GM12874 (cell line): ENCODE results near the gene VGLL4.

Experiments
- TF ChIP-seq, protein P1 (sequence below): IDR thresholded peaks from 2 replicates; pipeline ENCODE4 v1.5.1; 2011; ENCODE audit warnings: low read depth, mild to moderate bottlenecking, control low read depth, low read length, moderate library complexity; ENCODE audit not compliant: insufficient read depth

Gene VGLL4

DNA sequence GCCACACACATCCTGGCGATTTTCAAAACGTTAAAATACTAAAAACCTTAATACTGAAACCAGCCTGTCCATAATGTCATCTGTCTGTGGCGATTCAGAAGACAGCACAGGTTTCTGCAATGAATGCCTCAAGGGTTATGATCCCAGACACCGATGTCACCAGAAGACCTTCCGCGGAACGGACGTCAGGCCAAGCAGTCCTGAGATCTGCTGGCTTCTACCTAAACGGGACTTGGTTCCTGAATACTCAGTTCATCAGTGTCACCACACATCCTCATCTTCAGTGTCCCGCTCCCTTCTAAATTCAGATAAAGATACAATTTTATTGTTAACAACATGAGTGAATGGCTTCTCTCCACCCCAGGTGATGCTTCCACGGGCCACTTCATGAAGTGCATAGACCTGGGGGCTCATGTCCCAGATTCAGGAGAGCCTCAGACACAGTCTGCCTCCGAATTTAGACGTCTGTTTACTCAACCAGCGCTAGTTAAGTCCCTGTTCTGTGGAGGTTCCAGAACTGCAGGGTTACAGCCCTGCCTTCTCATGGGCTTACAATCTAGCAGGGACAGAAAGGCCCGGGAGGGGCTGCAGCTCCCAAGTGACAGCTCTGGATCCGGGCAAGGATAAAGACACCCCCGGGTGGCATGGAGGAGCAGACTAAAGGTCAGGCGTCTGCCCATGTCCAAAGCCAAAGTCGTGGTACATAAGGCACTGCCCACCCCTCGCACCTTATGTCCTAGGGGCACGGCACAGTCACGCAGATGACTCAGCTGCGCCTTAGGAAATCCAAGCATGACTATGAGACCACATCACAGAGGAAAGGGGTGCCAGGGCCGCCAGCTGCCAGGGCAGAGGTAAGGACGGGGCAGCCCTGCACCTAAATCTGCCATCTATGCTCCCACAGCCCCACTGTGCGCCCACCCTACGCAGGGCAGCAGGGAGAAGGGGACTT lies 75.9 kb downstream of the VGLL4 start:
- TF ChIP-seq, protein P1, sequence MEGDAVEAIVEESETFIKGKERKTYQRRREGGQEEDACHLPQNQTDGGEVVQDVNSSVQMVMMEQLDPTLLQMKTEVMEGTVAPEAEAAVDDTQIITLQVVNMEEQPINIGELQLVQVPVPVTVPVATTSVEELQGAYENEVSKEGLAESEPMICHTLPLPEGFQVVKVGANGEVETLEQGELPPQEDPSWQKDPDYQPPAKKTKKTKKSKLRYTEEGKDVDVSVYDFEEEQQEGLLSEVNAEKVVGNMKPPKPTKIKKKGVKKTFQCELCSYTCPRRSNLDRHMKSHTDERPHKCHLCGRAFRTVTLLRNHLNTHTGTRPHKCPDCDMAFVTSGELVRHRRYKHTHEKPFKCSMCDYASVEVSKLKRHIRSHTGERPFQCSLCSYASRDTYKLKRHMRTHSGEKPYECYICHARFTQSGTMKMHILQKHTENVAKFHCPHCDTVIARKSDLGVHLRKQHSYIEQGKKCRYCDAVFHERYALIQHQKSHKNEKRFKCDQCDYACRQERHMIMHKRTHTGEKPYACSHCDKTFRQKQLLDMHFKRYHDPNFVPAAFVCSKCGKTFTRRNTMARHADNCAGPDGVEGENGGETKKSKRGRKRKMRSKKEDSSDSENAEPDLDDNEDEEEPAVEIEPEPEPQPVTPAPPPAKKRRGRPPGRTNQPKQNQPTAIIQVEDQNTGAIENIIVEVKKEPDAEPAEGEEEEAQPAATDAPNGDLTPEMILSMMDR: no peak

DNA sequence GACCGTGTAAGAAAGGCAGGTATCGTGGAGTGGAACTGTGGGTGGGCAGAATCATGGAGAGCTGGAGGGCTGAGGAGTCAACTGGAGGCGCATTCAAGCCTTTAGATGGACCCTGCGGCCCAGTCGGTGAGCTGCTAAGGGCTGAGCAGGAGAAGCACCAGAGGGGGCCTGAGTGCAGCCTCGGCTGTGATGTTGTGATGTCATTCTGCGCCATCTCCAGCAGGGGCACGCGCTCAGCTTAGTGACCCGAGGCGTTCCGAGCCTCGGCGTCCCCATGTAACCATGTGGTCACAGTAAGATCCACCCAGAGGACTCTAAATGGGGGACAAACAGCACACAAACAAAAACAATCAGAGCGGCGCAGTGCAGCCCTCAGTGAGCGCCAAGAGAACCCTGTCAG lies 76.8 kb downstream of the VGLL4 start:
- TF ChIP-seq, protein P1: peak; percentile 20; the same call in 1 of the 2 replicates

DNA sequence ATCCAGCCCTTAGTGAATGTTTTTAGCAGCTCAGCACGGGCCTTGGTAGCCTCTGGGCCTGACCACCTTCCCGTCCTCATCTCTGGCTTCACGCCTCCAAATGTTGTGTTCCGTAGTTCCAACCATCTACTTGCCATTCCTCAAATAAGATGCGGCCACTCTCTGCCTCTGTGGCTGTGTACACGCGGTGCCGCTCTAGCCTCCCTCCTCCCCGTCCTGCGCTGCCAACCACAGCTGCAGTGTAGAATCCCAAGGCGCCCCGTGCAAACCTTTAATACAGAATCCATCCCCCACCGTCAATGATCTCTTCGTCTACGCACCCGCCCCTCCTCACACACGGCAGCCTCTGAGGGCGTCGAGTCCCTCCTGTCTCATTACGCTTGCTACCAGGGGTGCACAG lies 77.2 kb downstream of the VGLL4 start:
- TF ChIP-seq, protein P1: no peak

DNA sequence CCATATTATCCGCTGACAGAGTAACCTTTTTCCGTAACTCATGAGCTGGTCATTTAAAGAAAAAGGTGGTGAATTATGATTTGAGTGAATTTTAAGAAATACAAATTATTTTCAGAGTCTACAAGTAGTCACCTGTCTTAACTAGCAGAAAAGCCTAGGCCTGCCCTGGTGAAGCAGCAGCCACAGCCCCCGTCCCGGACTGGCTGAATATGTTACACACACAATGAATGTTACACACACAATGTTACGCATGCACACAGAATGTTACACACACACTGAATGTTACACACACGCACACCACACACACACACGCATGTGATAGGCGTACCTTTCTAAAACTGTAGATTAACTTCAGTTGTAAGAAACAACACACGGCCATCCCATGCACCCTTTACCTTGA lies 77.8 kb downstream of the VGLL4 start:
- TF ChIP-seq, protein P1: no peak

DNA sequence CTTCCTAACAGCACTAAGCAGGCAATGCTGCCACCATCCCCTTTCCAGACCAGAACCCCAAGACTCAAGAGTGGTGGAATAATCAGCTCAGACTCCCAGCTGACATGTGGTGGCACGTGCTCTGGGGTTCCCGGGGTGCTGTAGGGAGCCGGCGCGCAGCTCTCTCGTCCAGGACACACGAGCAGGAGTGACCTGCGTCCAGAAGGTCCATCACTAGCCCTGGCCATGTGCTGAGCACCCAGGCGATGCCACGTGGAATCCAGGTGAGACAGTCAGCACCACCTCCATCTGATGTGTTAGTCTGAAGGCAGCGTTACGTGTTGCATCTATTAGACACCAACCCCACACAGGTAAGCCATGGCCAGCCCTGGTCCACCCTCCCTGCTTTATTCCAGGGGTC lies 78.2 kb downstream of the VGLL4 start:
- TF ChIP-seq, protein P1: no peak

DNA sequence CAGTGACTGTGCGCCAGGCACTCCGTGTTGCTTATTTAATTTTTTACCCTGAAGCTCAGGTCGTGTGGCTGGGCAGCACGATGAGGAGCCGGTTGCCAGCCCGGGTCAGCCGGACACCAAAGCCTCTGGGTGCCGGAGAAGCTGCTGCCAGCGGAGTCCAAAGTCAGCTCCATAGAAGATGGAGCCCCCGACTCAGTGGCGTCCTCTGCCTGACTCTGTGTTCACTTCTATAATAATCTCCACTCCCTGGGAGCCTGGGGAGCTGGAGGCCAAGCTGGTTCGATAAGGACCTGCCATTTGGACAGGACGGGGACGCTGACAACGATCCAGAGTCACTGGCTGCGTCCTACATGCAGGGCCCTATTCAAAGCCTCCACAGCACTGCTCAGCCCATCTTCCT lies 78.6 kb downstream of the VGLL4 start:
- TF ChIP-seq, protein P1: no peak

DNA sequence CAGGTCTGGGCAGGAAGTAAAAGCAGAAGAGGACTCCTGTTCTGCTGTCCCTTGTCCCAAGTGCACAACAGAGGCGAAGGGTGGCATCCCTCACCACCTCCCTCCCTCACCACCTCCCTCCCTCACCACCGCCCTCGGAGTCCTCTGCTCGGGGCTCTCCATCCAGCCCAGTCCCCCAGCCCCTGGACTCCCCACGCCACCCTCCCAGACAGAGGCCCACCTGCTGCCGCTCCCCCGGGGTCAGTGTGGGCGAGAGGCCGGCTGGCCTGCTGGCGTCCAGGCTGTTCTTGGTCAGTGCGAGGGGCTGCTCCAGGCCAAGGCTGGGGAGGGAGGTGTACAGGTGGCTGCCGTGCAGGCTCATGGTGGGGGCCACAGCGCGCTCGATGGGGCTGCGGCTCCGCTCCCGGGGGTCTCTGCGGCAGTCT lies 79.1 kb downstream of the VGLL4 start:
- TF ChIP-seq, protein P1: no peak
